Fibroblast of pulmonary artery (primary cell): ENCODE measurements around the gene EIPR1.

Experiments
- DNase-seq: peaks from one replicate; pipeline ENCODE4 v3.0.0-alpha.2; 2010; ENCODE audit warnings: low read depth
- H3K4me3 ChIP-seq: replicated peaks from 2 replicates; pipeline ENCODE4 v1.5.1; 2011; ENCODE audit warnings: low read depth, mild to moderate bottlenecking, control low read depth, low read length, moderate library complexity
- TF ChIP-seq, protein P1 (sequence below): IDR thresholded peaks from 2 replicates; pipeline ENCODE4 v1.5.1; 2011; ENCODE audit warnings: mild to moderate bottlenecking, control low read depth, low read length, inconsistent platforms; ENCODE audit errors: missing control alignments

Gene EIPR1

DNA sequence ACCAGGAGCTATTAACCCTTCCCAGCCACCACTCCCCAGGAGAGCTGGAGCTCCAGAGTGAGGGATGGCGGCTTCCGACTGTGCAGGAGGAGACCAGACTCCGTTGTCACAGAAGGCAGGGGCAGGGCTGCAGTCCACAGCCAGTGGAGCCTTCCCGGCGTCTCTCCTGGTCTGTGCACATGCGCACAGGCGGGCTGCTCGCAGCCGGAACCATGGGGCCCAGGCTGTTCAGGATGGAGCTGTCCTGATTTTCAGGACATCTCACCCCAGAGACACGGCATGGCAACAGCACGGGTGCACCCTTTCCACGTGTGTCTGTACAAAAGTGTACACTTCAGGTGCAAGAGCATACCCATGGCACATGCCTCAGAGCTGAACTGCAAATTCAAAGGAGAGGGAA is 28.9 kb downstream of the EIPR1 start:
- DNase-seq, result no peak
- TF ChIP-seq, protein P1, sequence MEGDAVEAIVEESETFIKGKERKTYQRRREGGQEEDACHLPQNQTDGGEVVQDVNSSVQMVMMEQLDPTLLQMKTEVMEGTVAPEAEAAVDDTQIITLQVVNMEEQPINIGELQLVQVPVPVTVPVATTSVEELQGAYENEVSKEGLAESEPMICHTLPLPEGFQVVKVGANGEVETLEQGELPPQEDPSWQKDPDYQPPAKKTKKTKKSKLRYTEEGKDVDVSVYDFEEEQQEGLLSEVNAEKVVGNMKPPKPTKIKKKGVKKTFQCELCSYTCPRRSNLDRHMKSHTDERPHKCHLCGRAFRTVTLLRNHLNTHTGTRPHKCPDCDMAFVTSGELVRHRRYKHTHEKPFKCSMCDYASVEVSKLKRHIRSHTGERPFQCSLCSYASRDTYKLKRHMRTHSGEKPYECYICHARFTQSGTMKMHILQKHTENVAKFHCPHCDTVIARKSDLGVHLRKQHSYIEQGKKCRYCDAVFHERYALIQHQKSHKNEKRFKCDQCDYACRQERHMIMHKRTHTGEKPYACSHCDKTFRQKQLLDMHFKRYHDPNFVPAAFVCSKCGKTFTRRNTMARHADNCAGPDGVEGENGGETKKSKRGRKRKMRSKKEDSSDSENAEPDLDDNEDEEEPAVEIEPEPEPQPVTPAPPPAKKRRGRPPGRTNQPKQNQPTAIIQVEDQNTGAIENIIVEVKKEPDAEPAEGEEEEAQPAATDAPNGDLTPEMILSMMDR, result no peak
- no peak overlapping the region for H3K4me3 ChIP-seq

DNA sequence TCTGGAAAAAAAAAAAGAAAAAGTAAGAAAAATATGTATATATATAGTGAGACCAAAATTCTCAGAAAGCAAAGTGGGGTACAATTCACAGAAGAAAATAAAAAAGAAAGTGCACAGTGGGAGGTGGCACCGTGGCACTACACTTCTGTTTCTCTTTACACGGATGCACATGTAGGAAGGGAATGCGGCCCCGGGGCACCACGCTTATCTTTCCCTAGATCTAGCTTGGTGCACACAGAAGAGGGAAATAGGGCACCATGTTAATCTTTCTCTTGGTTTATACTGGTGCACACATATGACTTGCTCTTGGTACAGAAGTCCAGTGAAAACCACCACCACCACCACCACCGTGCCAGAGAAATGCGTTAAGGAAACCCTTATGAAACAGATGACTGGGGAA is 32.0 kb downstream of the EIPR1 start:
- TF ChIP-seq, protein P1, result no peak
- no peak overlapping the region for H3K4me3 ChIP-seq
- DNase-seq, result no peak

DNA sequence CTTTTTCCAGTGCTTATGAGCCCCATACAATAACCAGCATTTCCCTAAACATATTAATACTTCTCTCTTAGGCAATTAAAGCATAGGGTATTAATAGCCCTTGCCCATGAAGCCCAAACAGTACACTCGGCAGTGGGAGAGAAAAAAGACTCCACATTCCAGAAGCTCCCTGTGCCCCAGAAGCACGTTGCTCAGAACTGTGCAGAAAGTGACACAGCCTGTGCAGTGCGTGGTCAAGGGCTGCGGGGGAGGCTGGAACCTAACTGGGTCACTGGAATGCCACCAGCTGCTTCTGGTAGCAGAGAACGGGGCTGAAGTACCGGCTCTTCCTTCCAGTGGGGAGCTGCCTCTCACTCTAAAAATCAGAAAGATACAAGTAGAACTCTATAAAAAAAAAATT is 32.7 kb downstream of the EIPR1 start:
- TF ChIP-seq, protein P1, result no peak
- DNase-seq, result no peak

DNA sequence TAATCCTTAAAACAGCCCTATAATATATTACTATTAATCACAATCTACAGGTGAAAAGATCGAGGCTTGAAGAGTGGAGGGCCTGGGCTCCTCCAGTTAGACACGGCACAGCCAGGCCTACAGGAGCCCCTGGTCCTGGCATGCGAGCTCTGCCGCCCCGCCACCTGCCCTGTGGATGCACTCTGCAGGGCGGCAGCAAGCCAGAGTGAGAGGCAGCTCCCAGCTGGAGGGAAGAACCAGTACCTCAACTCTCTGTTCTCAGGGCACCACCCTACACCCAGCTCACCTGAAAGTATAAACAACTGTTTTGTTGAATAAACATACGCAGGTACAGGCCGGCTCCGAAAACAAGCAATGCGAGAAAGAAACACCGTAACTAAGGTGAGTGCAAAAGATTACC is 34.6 kb downstream of the EIPR1 start:
- TF ChIP-seq, protein P1, result no peak
- no peak for DNase-seq
- no peak overlapping the region for H3K4me3 ChIP-seq

More for the DNA sequence above, 32.7 kb downstream of the EIPR1 start:
- H3K4me3 ChIP-seq, result no peak overlapping the region

DNA sequence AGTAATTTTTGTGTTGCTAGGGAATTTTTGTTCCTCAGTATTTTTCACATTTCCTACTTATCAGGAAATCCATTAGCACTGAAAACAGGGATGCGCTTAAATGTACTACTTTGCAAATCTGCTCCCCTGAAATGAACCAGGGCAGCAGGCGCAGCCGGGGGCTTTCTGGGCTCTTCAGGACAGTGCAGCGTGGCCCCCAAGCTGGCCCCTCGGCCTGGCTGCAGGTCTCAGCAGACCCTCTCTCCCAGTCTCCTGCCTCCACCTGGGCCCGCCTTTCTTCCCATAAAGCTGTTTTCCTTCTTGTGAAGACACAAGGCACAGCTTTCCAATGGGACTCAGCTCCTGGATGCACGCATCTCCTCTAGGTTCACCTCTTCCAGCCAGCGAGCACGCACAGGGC is 35.3 kb downstream of the EIPR1 start:
- DNase-seq, result no peak
- TF ChIP-seq, protein P1, result no peak
- H3K4me3 ChIP-seq, result no peak overlapping the region

DNA sequence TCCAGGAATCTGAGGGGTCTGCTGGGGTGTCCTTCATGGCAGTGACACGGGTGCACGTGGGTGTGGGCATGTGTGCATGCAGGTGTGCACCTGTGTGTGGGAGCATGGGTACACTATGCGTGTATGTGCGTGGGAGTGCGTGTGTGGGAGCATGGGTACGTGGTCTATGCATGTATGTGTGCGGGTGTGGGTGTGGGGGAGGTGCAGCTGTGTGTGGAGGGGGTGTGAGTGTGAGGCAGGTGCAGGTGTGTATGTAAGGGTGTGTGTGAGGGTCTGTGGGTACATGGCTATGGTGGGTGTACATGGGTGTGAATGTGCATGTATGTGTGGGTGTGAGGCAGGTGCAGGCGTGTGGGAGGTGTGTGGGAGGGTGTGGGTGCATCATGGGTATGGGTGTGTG is 36.3 kb downstream of the EIPR1 start:
- DNase-seq, result no peak
- H3K4me3 ChIP-seq, result no peak overlapping the region
- TF ChIP-seq, protein P1, result no peak

DNA sequence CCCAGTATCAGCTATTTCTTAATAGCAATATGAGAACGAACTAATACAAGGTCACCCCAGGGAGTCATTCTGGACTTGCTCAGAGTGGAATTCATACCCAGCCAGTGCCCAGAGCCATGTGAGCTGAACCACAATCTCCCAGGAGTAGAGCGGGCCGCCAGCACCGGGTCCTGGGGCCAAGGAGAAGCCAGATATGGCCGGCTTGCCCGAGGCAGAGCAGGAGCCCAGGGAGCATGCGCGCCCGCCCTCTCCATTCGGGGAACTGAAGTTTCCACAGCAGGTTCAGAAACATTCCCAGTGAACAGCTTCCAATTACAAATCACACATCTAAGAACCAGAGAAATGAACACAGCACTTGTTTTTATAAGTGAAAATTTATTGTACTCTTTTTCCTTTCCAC is 37.5 kb downstream of the EIPR1 start:
- no peak overlapping the region for H3K4me3 ChIP-seq
- no peak for DNase-seq
- TF ChIP-seq, protein P1, result no peak
